Measurements from ENCODE around the gene MMRN1. TPM values are rescaled to one million over a fixed set of nuclear protein-coding genes. Genes with fewer than 3 reads are reported as not detected.

MMRN1 gene
- total RNA-seq (10 to 100 TPM; 17.1 to 35.9 TPM), polyA plus RNA-seq (ENCODE audit: insufficient read length in 2 of 2) (1 to 10 TPM; 3.7 to 4.2 TPM)
- long read RNA-seq, donor 1 = 0 reads
- long read RNA-seq, donor 2 = 0 reads
- long read RNA-seq, donor 3, partial matches to known transcripts = 0 of 1 reads
- long read RNA-seq, donor 3, other reads (novel, unspliced or antisense) = 0 of 1 reads
- long read RNA-seq, donor 4, full-length matches to known transcripts = 2 of 18 reads
- long read RNA-seq, donor 4, partial matches to known transcripts = 16 of 18 reads
- long read RNA-seq, donor 4, other reads (novel, unspliced or antisense) = 0 of 18 reads

DNA sequence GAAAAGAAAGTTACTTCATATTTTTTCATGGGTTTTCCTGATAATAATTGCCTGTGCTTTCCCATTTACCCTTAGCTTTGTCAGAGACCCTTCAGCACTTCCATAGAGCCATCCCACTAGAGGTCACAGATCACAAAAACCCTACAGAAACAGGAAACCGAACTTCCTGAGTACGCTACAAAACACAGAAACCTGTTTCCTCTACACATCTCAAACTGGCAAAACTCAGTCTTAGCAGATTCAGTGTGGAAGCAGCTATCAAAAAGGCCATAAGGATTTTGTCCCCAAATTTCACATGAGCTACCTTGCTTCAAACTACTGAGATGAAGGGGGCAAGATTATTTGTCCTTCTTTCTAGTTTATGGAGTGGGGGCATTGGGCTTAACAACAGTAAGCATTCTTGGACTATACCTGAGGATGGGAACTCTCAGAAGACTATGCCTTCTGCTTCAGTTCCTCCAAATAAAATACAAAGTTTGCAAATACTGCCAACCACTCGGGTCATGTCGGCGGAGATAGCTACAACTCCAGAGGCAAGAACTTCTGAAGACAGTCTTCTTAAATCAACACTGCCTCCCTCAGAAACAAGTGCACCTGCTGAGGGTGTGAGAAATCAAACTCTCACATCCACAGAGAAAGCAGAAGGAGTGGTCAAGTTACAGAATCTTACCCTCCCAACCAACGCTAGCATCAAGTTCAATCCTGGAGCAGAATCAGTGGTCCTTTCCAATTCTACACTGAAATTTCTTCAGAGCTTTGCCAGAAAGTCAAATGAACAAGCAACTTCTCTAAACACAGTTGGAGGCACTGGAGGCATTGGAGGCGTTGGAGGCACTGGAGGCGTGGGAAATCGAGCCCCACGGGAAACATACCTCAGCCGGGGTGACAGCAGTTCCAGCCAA is at the start of gene MMRN1:
Gene MMRN1, plus strand, starts transcription at position 206 of the 902 bp plus-strand sequence. Its CDS starts 118 bp downstream, at position 324.
- Histone ChIP-seq H3K4me1 (ENCODE audit: control insufficient read depth, insufficient read depth, low read length) (no peaks in the 10 kb centered on the region), H3K27me3 (ENCODE audit: control insufficient read depth, insufficient read depth, low read length) (no peaks in the 10 kb centered on the region), H3K9me3 (ENCODE audit: control insufficient read depth, insufficient read depth, low read length) (no peaks in the 10 kb centered on the region), H3K36me3 (ENCODE audit: control insufficient read depth, insufficient read depth, low read length) (no peaks in the 10 kb centered on the region), H3K4me3 (ENCODE audit: low read depth, low read length) (no peak within 1 kb of the TSS), H3K27ac (ENCODE audit: low read depth, low read length) (no peak within 1 kb of the TSS)
- WGBS (ENCODE audit: insufficient coverage) = 83% methylated on average over 2 of the region's 11 CpGs
- DNase-seq (ENCODE audit: low read depth in 4 of 6, low spot score in 6 of 6) = no peak

DNA sequence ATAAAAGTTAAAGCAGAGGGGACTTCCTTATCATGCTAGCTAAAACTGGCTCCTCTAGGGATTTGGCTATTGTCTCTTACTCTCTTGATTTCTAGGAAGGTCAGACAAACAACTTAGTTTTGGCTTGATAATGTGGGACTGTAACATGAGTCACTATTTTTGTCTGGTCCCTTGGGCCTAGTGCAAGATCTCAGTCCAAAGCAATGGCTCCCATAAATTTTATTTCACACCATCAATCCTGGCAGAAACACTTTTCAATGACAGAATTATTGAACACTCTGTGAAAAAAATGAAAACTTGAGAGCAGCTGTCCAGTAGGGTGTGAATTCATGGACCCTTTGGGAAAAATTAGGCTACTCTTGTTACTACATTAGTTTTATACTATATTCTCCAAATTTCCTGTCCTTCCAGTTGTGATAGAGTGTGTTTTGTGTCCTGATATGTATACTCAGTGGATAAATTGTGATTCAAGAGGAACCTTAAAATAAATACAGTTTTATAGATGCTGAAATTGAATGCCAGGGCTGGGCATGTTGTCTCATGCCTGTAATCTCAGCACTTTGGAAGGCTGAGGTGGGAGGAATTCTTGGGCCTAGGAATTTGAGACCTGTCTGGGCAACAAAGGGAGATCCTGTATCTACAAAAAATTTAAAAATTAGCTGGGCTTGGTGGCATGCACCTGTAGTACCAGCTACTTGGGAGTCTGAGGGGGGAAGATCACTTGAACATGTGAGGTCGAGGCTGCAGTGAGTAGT is 46.9 kb upstream of the MMRN1 start:
- Histone ChIP-seq H3K4me1 (ENCODE audit: control insufficient read depth, insufficient read depth, low read length) (no peaks in the 10 kb centered on the region), H3K27ac (ENCODE audit: low read depth, low read length) (no peak overlapping the region), H3K9me3 (ENCODE audit: control insufficient read depth, insufficient read depth, low read length) (peaks cover 2% of the 10 kb centered on the region), H3K36me3 (ENCODE audit: control insufficient read depth, insufficient read depth, low read length) (no peaks in the 10 kb centered on the region), H3K27me3 (ENCODE audit: control insufficient read depth, insufficient read depth, low read length) (no peaks in the 10 kb centered on the region), H3K4me3 (ENCODE audit: low read depth, low read length) (no peak overlapping the region)
- 100% methylated on average over 1 of the region's 1 CpG for WGBS (ENCODE audit: insufficient coverage)
- peak in 1 of 6 donors; percentile 39 for DNase-seq (ENCODE audit: low read depth in 4 of 6, low spot score in 6 of 6)

GRCh38 chr4:89855236-89855635 is 39.4 kb upstream of the MMRN1 start:
- no peaks in the 10 kb centered on the region for H3K4me1 ChIP-seq (ENCODE audit: control insufficient read depth, insufficient read depth, low read length)
- no peak for DNase-seq (ENCODE audit: low read depth in 4 of 6, low spot score in 6 of 6)
- no peaks in the 10 kb centered on the region for H3K27me3 ChIP-seq (ENCODE audit: control insufficient read depth, insufficient read depth, low read length)
- H3K9me3 ChIP-seq (ENCODE audit: control insufficient read depth, insufficient read depth, low read length) = peaks cover 2% of the 10 kb centered on the region
- H3K4me3 ChIP-seq (ENCODE audit: low read depth, low read length) = no peak overlapping the region
- 89% methylated on average over 2 of the region's 3 CpGs for WGBS (ENCODE audit: insufficient coverage)
- H3K27ac ChIP-seq (ENCODE audit: low read depth, low read length) = no peak overlapping the region
- H3K36me3 ChIP-seq (ENCODE audit: control insufficient read depth, insufficient read depth, low read length) = no peaks in the 10 kb centered on the region

DNA sequence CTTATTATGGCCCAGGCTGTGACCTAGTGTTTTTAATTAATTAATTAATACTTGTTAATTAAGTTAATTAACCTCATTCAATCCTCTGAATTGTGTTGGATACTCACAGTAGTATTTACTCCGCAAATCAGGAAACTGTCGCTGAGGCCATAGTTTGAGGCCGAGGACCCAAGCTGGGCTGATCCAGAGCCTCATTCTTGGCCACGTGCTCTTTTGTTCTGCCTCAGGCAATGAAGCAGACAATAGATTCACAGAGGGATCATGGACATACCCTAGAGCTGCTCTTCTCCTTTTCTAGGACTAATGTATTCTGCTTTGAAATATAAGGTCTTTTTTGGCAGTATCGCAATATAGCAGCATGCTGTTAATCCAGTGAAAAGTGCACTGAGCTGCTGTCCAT is 33.7 kb upstream of the MMRN1 start:
- no peaks in the 10 kb centered on the region for H3K36me3 ChIP-seq (ENCODE audit: control insufficient read depth, insufficient read depth, low read length)
- no peaks in the 10 kb centered on the region for H3K4me1 ChIP-seq (ENCODE audit: control insufficient read depth, insufficient read depth, low read length)
- no peak for DNase-seq (ENCODE audit: low read depth in 4 of 6, low spot score in 6 of 6)
- WGBS (ENCODE audit: insufficient coverage) = 45% methylated on average over 3 of the region's 5 CpGs
- no peak overlapping the region for H3K27ac ChIP-seq (ENCODE audit: low read depth, low read length)
- no peaks in the 10 kb centered on the region for H3K9me3 ChIP-seq (ENCODE audit: control insufficient read depth, insufficient read depth, low read length)
- no peak overlapping the region for H3K4me3 ChIP-seq (ENCODE audit: low read depth, low read length)
- no peaks in the 10 kb centered on the region for H3K27me3 ChIP-seq (ENCODE audit: control insufficient read depth, insufficient read depth, low read length)

- no peaks in the 10 kb centered on the region for H3K4me1 ChIP-seq (ENCODE audit: control insufficient read depth, insufficient read depth, low read length)
- no peaks in the 10 kb centered on the region for H3K36me3 ChIP-seq (ENCODE audit: control insufficient read depth, insufficient read depth, low read length)
- H3K9me3 ChIP-seq (ENCODE audit: control insufficient read depth, insufficient read depth, low read length) = no peaks in the 10 kb centered on the region
- 100% methylated on average over 2 of the region's 5 CpGs for WGBS (ENCODE audit: insufficient coverage)
- H3K27ac ChIP-seq (ENCODE audit: low read depth, low read length) = no peak overlapping the region
- DNase-seq (ENCODE audit: low read depth in 4 of 6, low spot score in 6 of 6) = no peak
- no peaks in the 10 kb centered on the region for H3K27me3 ChIP-seq (ENCODE audit: control insufficient read depth, insufficient read depth, low read length)
- no peak overlapping the region for H3K4me3 ChIP-seq (ENCODE audit: low read depth, low read length)
Measured at GRCh38 chr4:89863533-89863932, 31.1 kb upstream of the MMRN1 start.

DNA sequence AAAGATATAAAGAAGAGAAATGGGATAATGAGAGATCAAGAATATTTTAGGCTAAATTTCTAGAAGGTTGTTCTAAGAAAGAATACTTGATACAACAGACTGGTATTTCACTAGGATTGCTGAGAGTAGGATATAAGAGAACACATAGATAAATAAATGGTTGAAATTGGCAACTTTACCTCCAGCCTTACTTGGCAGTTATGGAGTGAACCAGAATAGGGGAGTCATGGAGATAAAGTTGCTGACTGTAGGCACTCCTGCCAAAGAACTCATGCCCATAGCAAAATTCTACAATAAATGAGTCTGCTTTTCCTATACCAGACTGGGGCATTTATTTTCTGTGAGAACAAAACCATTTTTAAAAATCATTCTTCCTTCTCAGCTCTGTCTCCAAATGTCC is 26.4 kb upstream of the MMRN1 start:
- Histone ChIP-seq H3K9me3 (ENCODE audit: control insufficient read depth, insufficient read depth, low read length) (no peaks in the 10 kb centered on the region), H3K36me3 (ENCODE audit: control insufficient read depth, insufficient read depth, low read length) (no peaks in the 10 kb centered on the region), H3K4me1 (ENCODE audit: control insufficient read depth, insufficient read depth, low read length) (no peaks in the 10 kb centered on the region), H3K4me3 (ENCODE audit: low read depth, low read length) (no peak overlapping the region), H3K27me3 (ENCODE audit: control insufficient read depth, insufficient read depth, low read length) (no peaks in the 10 kb centered on the region), H3K27ac (ENCODE audit: low read depth, low read length) (no peak overlapping the region)
- DNase-seq (ENCODE audit: low read depth in 4 of 6, low spot score in 6 of 6) = no peak

GRCh38 chr4:89868999-89869589 is 25.6 kb upstream of the MMRN1 start:
- Histone ChIP-seq H3K36me3 (ENCODE audit: control insufficient read depth, insufficient read depth, low read length) (no peaks in the 10 kb centered on the region), H3K4me3 (ENCODE audit: low read depth, low read length) (no peak overlapping the region), H3K9me3 (ENCODE audit: control insufficient read depth, insufficient read depth, low read length) (no peaks in the 10 kb centered on the region), H3K4me1 (ENCODE audit: control insufficient read depth, insufficient read depth, low read length) (no peaks in the 10 kb centered on the region), H3K27ac (ENCODE audit: low read depth, low read length) (no peak overlapping the region), H3K27me3 (ENCODE audit: control insufficient read depth, insufficient read depth, low read length) (no peaks in the 10 kb centered on the region)
- DNase-seq (ENCODE audit: low read depth in 4 of 6, low spot score in 6 of 6) = peak in 2 of 6 donors; percentile 10 to 28
- no CpG with 5 or more reads among the region's 2 CpGs for WGBS (ENCODE audit: insufficient coverage)

- Histone ChIP-seq H3K27ac (ENCODE audit: low read depth, low read length) (no peak overlapping the region), H3K27me3 (ENCODE audit: control insufficient read depth, insufficient read depth, low read length) (no peaks in the 10 kb centered on the region), H3K4me3 (ENCODE audit: low read depth, low read length) (no peak overlapping the region), H3K36me3 (ENCODE audit: control insufficient read depth, insufficient read depth, low read length) (no peaks in the 10 kb centered on the region), H3K4me1 (ENCODE audit: control insufficient read depth, insufficient read depth, low read length) (no peaks in the 10 kb centered on the region), H3K9me3 (ENCODE audit: control insufficient read depth, insufficient read depth, low read length) (no peaks in the 10 kb centered on the region)
- DNase-seq (ENCODE audit: low read depth in 4 of 6, low spot score in 6 of 6) = no peak
- WGBS (ENCODE audit: insufficient coverage) = 93% methylated on average over 1 of the region's 1 CpG
Measured at GRCh38 chr4:89871211-89871610, 23.4 kb upstream of the MMRN1 start.

GRCh38 chr4:89876548-89876947 is 18.1 kb upstream of the MMRN1 start:
- DNase-seq (ENCODE audit: low read depth in 4 of 6, low spot score in 6 of 6) = no peak
- H3K4me3 ChIP-seq (ENCODE audit: low read depth, low read length) = no peak overlapping the region
- no peak overlapping the region for H3K27ac ChIP-seq (ENCODE audit: low read depth, low read length)
- no peaks in the 10 kb centered on the region for H3K4me1 ChIP-seq (ENCODE audit: control insufficient read depth, insufficient read depth, low read length)
- H3K9me3 ChIP-seq (ENCODE audit: control insufficient read depth, insufficient read depth, low read length) = no peaks in the 10 kb centered on the region
- no peaks in the 10 kb centered on the region for H3K27me3 ChIP-seq (ENCODE audit: control insufficient read depth, insufficient read depth, low read length)
- WGBS (ENCODE audit: insufficient coverage) = no CpG with 5 or more reads among the region's 3 CpGs
- H3K36me3 ChIP-seq (ENCODE audit: control insufficient read depth, insufficient read depth, low read length) = no peaks in the 10 kb centered on the region
